Fibroblast of lung (primary cell): ENCODE data around the gene TRAM2.

Experiments used
- EZH2 ChIP-seq: IDR thresholded peaks from 2 replicates; pipeline ENCODE4 v1.5.1; 2012; ENCODE audit warnings: low read length, control low read depth, mild to moderate bottlenecking; ENCODE audit errors: missing control alignments
- TF ChIP-seq, protein P1 (sequence below), 2 donors: IDR thresholded peaks in 1 of 2; conservative IDR thresholded peaks in 1 of 2; 1 replicate in 1 of 2; 2 replicates in 1 of 2; pipeline ENCODE4 v1.5.1; 2011 to 2012; ENCODE audit warnings: low read length in 2 of 2, control low read depth in 1 of 2, inconsistent platforms in 1 of 2, low read depth in 1 of 2, mild to moderate bottlenecking in 1 of 2

DNA sequence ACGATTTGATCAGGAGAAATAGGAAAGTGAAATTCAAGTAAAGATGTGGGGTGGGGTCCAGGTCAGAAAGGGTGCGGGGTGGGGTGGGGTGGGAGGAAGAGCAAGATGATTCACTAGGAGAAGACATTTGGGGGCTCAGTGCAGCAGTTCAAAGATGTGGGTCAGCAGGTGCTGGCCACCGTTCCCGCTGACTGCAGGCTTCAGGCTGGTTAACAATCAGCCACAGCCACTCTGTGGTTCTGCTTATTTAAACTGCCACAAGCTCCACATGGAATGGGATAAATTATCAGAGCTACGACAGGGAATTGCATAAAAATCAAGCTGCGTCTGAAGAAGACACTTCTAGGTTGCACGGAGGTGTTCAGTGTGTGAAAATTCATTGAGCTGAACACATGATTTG lies 49.4 kb downstream of the TRAM2 start:
- TF ChIP-seq, protein P1, sequence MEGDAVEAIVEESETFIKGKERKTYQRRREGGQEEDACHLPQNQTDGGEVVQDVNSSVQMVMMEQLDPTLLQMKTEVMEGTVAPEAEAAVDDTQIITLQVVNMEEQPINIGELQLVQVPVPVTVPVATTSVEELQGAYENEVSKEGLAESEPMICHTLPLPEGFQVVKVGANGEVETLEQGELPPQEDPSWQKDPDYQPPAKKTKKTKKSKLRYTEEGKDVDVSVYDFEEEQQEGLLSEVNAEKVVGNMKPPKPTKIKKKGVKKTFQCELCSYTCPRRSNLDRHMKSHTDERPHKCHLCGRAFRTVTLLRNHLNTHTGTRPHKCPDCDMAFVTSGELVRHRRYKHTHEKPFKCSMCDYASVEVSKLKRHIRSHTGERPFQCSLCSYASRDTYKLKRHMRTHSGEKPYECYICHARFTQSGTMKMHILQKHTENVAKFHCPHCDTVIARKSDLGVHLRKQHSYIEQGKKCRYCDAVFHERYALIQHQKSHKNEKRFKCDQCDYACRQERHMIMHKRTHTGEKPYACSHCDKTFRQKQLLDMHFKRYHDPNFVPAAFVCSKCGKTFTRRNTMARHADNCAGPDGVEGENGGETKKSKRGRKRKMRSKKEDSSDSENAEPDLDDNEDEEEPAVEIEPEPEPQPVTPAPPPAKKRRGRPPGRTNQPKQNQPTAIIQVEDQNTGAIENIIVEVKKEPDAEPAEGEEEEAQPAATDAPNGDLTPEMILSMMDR (conservative IDR thresholded peaks at IDR 0.05 in 1 of 2, IDR thresholded peaks at IDR 0.05 in 1 of 2; ENCODE audit: low read depth in 1 of 2, low read length in 2 of 2), result no peak
- no peak for TF ChIP-seq EZH2
